PC-3 (cell line): ENCODE results near the gene NLRP6. TPM values are rescaled to one million over a fixed set of nuclear protein-coding genes. Genes with fewer than 3 reads are reported as not detected.

Experiments used
- ATAC-seq: fragments of 200-7000 bp; cut with Tn5 transposase; 2 replicates; pipeline ENCODE4 v1.9.1; 2020; ENCODE audit warnings: mild to moderate bottlenecking, moderate library complexity
- BruUV-seq: library from RNA; stranded (reverse); fragments of 400-500 nt; replicated peaks from 2 replicates; lab custom pipeline; 2021; lab: Mats Ljungman, UMichigan
- CTCF ChIA-PET: fragments of 300-600 bp; sonication (Branson Sonifier 250); formaldehyde crosslinking; loops from one replicate; lab custom pipeline; 2022; ENCODE audit warnings: antibody characterized with exemption; lab: Charles Lee
- POLR2A ChIA-PET: fragments of 300-600 bp; sonication (Branson Sonifier 250); formaldehyde crosslinking; loops from one replicate; lab custom pipeline; 2022; ENCODE audit warnings: antibody characterized with exemption; ENCODE audit not compliant: unreplicated experiment; lab: Charles Lee
- DNase-seq: peaks from one replicate; pipeline ENCODE4 v3.0.0-alpha.2; 2015
- H2AFZ ChIP-seq: fragments of 300-600 bp; sonication (generic); 2 replicates; pipeline ENCODE4 v1.6.0; 2016; ENCODE audit warnings: antibody characterized with exemption, low read length
- H3F3A ChIP-seq: fragments of 300-600 bp; sonication (generic); one replicate; pipeline ENCODE4 v1.6.0; 2017; ENCODE audit warnings: antibody characterized with exemption, low read length, control low read depth, mild to moderate bottlenecking; ENCODE audit not compliant: unreplicated experiment
- H3K27ac ChIP-seq: fragments of 300-600 bp; sonication (generic); 2 replicates; pipeline ENCODE4 v1.5.1; 2016; ENCODE audit warnings: mild to moderate bottlenecking, low read length
- H3K27me3 ChIP-seq: fragments of 300-600 bp; sonication (generic); 2 replicates; pipeline ENCODE4 v1.6.1; 2016; ENCODE audit warnings: low read length, mixed read lengths
- H3K36me3 ChIP-seq: fragments of 300-600 bp; sonication (generic); 2 replicates; pipeline ENCODE4 v1.6.1; 2016; ENCODE audit warnings: low read depth, mixed run types, low read length, mixed read lengths
- H3K4me1 ChIP-seq: fragments of 300-600 bp; sonication (generic); 2 replicates; pipeline ENCODE4 v1.5.1; 2016; ENCODE audit warnings: low read length; ENCODE audit not compliant: insufficient read depth
- H3K4me2 ChIP-seq: fragments of 300-600 bp; sonication (generic); 2 replicates; pipeline ENCODE4 v1.6.0; 2016; ENCODE audit warnings: low read length
- H3K4me3 ChIP-seq: fragments of 300-600 bp; sonication (generic); 2 replicates; pipeline ENCODE4 v1.5.1; 2016; ENCODE audit warnings: mild to moderate bottlenecking, low read length, mixed read lengths
- H3K79me2 ChIP-seq: fragments of 300-600 bp; sonication (generic); 2 replicates; pipeline ENCODE4 v1.6.1; 2017; ENCODE audit warnings: low read length, mixed read lengths
- H3K9ac ChIP-seq: fragments of 300-600 bp; sonication (generic); 2 replicates; pipeline ENCODE4 v1.6.0; 2016; ENCODE audit warnings: mild to moderate bottlenecking, low read length
- H3K9me2 ChIP-seq: fragments of 300-600 bp; sonication (generic); replicated peaks from 2 replicates; pipeline ENCODE4 v1.6.1; 2016; ENCODE audit warnings: mixed run types, low read length, mixed read lengths
- H3K9me3 ChIP-seq: fragments of 300-600 bp; sonication (generic); 2 replicates; pipeline ENCODE4 v1.6.1; 2016; ENCODE audit warnings: low read length, mixed read lengths
- H4K20me1 ChIP-seq: fragments of 300-600 bp; sonication (generic); 2 replicates; pipeline ENCODE4 v1.6.1; 2016; ENCODE audit warnings: low read length, mixed read lengths
- EZH2 ChIP-seq: fragments of 300-600 bp; sonication (generic); IDR thresholded peaks from one replicate; pipeline ENCODE4 v1.6.1; 2017; ENCODE audit warnings: antibody characterized with exemption, mild to moderate bottlenecking, low read length; ENCODE audit not compliant: unreplicated experiment
- EZH2phosphoT487 ChIP-seq: fragments of 300-600 bp; sonication (generic); IDR thresholded peaks from 2 replicates; pipeline ENCODE4 v1.6.1; 2018; ENCODE audit warnings: mild to moderate bottlenecking, antibody characterized with exemption, low read length, borderline replicate concordance
- intact Hi-C: fragments of 100-400 bp; cut with micrococcal nuclease; formaldehyde crosslinking; loops from 2 replicates; pipeline ENCODE4 v1.9.0; 2023
- total RNA-seq: library from RNA; depleted of rRNA; stranded (reverse); fragments of >200 nt; gene quantifications from 2 replicates; pipeline ENCODE4 v1.2.3, GENCODE V29; 2014
- TF ChIP-seq, protein P1 (sequence below): fragments of 300-600 bp; sonication (generic); conservative IDR thresholded peaks from 2 replicates; pipeline ENCODE4 v1.5.1; 2017; ENCODE audit warnings: antibody characterized with exemption, low read depth, mild to moderate bottlenecking, low read length

The NLRP6 gene
- total RNA-seq, 1 experiment from 2014 or later, result not detected

DNA sequence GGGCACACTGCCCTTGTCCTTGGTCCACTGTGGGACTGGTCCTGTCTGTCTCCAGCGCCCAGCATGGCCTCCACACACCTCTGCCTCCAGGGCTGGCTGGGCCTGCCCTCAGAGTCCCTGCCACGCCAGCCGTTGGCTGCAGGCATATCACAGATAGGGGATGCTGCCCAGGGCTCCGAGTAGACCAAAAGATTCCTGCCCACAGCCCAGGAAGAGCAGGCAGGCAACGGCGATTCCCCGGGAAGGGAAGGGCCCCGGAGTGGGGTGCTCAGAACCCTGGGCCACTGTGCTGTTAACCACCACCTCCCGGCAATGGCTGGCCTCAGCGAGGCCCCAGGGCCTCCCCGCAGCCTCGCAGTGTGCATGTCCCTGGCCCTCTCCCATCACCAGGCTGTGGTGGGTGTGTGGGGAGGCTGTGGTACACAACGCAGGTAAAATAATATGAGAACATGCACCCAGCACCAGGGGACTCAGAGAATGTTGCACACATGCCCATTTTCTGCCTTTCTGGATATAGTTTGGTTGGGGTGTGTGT, 18.9 kb downstream of the NLRP6 start:
- Histone ChIP-seq H3K4me1 (no peaks in the 10 kb centered on the region), H3K9ac (no peak overlapping the region), H4K20me1 (no peaks in the 10 kb centered on the region), H3K9me2 (no peaks in the 10 kb centered on the region), H3K27ac (no peak overlapping the region), H3K4me2 (no peak overlapping the region), H3K4me3 (no peak overlapping the region), H3K9me3 (no peaks in the 10 kb centered on the region), H3F3A (no peaks in the 10 kb centered on the region), H3K27me3 (no peaks in the 10 kb centered on the region), H3K79me2 (no peaks in the 10 kb centered on the region), H2AFZ (no peak overlapping the region), H3K36me3 (no peaks in the 10 kb centered on the region)
- TF ChIP-seq EZH2phosphoT487, result no peak
- no peak for TF ChIP-seq EZH2
- TF ChIP-seq, protein P1, sequence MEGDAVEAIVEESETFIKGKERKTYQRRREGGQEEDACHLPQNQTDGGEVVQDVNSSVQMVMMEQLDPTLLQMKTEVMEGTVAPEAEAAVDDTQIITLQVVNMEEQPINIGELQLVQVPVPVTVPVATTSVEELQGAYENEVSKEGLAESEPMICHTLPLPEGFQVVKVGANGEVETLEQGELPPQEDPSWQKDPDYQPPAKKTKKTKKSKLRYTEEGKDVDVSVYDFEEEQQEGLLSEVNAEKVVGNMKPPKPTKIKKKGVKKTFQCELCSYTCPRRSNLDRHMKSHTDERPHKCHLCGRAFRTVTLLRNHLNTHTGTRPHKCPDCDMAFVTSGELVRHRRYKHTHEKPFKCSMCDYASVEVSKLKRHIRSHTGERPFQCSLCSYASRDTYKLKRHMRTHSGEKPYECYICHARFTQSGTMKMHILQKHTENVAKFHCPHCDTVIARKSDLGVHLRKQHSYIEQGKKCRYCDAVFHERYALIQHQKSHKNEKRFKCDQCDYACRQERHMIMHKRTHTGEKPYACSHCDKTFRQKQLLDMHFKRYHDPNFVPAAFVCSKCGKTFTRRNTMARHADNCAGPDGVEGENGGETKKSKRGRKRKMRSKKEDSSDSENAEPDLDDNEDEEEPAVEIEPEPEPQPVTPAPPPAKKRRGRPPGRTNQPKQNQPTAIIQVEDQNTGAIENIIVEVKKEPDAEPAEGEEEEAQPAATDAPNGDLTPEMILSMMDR, result no peak
- ChIA-PET CTCF (no interaction called here), POLR2A (no interaction called here)
- intact Hi-C loops, result no loop called here
- DNase-seq (no peak), ATAC-seq (no peak)
- no TSS peak for BruUV-seq

DNA sequence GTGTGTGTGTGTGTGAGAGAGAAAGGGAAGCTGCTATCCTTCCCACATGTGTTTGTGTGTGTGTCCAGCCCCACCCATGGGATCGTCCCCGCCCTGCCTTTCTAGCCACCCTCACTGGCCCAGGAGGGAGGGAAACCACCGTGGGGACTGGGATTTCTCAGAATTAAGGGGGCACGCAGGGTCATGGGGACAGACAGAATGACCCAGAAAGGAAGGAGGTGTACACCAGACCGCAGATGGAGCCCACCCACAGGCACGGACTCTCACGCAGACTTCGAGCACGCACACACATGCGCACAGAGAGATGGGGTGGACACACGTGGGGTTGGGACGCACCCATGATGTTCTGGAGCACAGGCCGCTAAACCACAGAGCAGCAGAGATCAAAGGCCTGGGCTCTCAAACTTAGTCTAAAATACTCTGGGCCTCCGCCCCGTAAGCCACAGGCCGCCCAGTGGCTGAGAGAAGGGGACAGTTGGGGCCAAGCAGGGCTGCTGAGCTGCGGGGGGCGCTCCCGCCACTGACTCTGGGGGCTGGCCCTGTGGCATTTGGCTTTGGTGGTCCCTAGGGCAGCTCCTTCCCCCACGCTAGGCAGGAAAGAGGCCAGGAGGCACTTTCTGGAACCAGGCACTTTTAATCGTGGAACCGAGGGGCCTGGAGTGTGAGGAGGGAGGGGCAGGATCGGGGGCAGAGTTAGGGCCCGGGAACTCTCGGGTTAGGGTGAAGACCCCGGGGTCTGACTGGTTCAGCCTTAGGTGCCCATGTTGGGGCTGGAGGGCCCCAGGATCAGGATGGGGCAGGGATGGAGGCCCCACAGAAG, 19.6 kb downstream of the NLRP6 start:
- ATAC-seq (no peak), DNase-seq (no peak)
- Histone ChIP-seq H3K36me3 (no peaks in the 10 kb centered on the region), H3K27ac (no peak overlapping the region), H3K9me3 (no peaks in the 10 kb centered on the region), H3F3A (no peaks in the 10 kb centered on the region), H4K20me1 (no peaks in the 10 kb centered on the region), H3K4me3 (no peak overlapping the region), H2AFZ (no peak overlapping the region), H3K4me2 (no peak overlapping the region), H3K9me2 (no peaks in the 10 kb centered on the region), H3K4me1 (no peaks in the 10 kb centered on the region), H3K9ac (no peak overlapping the region), H3K79me2 (no peaks in the 10 kb centered on the region), H3K27me3 (no peaks in the 10 kb centered on the region)
- POLR2A ChIA-PET, result no interaction called here
- intact Hi-C loops, result no loop called here
- BruUV-seq, result no TSS peak
- TF ChIP-seq EZH2phosphoT487, result no peak
- TF ChIP-seq, protein P1, result no peak
- CTCF ChIA-PET, result no interaction called here

DNA sequence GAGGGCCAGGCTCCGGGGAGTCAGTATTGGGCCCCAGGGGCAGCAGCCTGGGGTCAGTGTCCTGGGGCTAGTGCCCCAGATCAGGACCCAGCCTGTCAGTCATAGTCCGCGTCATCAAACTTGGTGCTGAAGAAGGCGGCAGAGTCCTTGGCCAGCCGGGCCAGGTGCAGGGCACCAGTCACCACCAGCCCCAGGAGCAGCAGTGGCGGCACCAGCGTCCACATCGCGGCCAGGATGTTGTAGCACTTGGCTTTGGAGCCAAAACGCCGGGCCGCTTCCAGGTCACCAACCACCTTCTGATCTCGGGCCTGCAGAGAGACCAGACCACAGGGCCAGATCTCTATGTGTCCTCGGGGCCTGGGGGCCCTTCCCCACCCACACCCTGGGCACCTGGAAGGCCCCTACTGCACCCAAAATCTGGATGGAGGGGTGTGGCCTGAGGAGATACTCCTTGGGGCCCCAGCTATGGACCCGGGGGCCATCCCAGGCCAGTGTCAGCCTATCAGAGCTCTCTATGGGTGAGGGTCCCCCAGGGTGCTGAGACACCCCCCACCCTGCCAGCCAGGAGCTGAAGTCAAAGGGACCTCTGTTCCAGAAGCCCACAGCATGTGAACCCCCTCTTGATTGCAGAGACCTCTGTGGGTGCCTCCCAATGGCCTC, 20.3 kb downstream of the NLRP6 start:
- intact Hi-C loops, result no loop called here
- Histone ChIP-seq H3K9me3 (no peaks in the 10 kb centered on the region), H3K27ac (no peak overlapping the region), H3K9ac (no peak overlapping the region), H3K4me2 (no peak overlapping the region), H3K4me3 (no peak overlapping the region), H3K36me3 (no peaks in the 10 kb centered on the region), H4K20me1 (no peaks in the 10 kb centered on the region), H3K79me2 (no peaks in the 10 kb centered on the region), H3K4me1 (no peaks in the 10 kb centered on the region), H3F3A (no peaks in the 10 kb centered on the region), H3K9me2 (no peaks in the 10 kb centered on the region), H2AFZ (no peak overlapping the region), H3K27me3 (no peaks in the 10 kb centered on the region)
- POLR2A ChIA-PET, result no interaction called here
- TF ChIP-seq, protein P1, result no peak
- TF ChIP-seq EZH2, result no peak
- TF ChIP-seq EZH2phosphoT487, result no peak
- CTCF ChIA-PET, result no interaction called here
- no peak for DNase-seq
- no TSS peak for BruUV-seq
- no peak for ATAC-seq
